Measurements from ENCODE around the gene IL17RC. TPM values are rescaled to one million over a fixed set of nuclear protein-coding genes. Genes with fewer than 3 reads are reported as not detected.
"Not testable (repeated sequence)": the region's sequence is repeated elsewhere in the genome, so short reads cannot be mapped to it uniquely, and the experiment has no call there.

The IL17RC gene
- total RNA-seq, 4 donors from 2014 or later = 60.4 to 68.4 (median 65.1) TPM

GRCh38 chr3:9875448-9875847 lies 41.5 kb upstream of the IL17RC start:
- no peaks in the 10 kb centered on the region for H3K27me3 ChIP-seq
- H3K27ac ChIP-seq = peak overlapping the region in 1 of 4 donors; percentile 29
- H3K4me1 ChIP-seq = peaks cover 0 to 5% (median 0%) of the 10 kb centered on the region in 4 donors
- no peaks in the 10 kb centered on the region for H3K9me3 ChIP-seq
- no peak overlapping the region for H3K4me3 ChIP-seq
- DNase-seq (ENCODE audit: low spot score in 2 of 2) = no peak
- H3K36me3 ChIP-seq = no peaks in the 10 kb centered on the region
- TF ChIP-seq POLR2A (IDR thresholded peaks at IDR 0.05) (no peak), CTCF (IDR thresholded peaks at IDR 0.05) (no peak), EP300 (IDR thresholded peaks at IDR 0.05) (no peak)

GRCh38 chr3:9876255-9876654 lies 40.6 kb upstream of the IL17RC start:
- DNase-seq (ENCODE audit: low spot score in 2 of 2); H3K4me3 ChIP-seq; H3K27ac ChIP-seq; H3K4me1 ChIP-seq; H3K9me3 ChIP-seq; H3K27me3 ChIP-seq; H3K36me3 ChIP-seq: not testable (repeated sequence)
- WGBS, 2 donors = 81 to 87% methylated on average over 4 of the region's 4 CpGs

- H3K4me1 ChIP-seq = peaks cover 0 to 5% (median 0%) of the 10 kb centered on the region in 4 donors
- H3K27ac ChIP-seq = no peak overlapping the region
- no peaks in the 10 kb centered on the region for H3K9me3 ChIP-seq
- 86 to 89% methylated on average over 7 to 12 of the region's 12 CpGs for WGBS, 2 donors
- DNase-seq (ENCODE audit: low spot score in 2 of 2) = no peak
- H3K4me3 ChIP-seq = no peak overlapping the region
- TF ChIP-seq EP300 (IDR thresholded peaks at IDR 0.05) (no peak), CTCF (IDR thresholded peaks at IDR 0.05) (no peak), POLR2A (IDR thresholded peaks at IDR 0.05) (no peak)
- no peaks in the 10 kb centered on the region for H3K36me3 ChIP-seq
- no peaks in the 10 kb centered on the region for H3K27me3 ChIP-seq
These were observed 39.9 kb upstream of the IL17RC start for GRCh38 chr3:9876991-9877390.

- peak overlapping the region in 1 of 4 donors; percentile 22 for H3K27ac ChIP-seq
- H3K27me3 ChIP-seq = no peaks in the 10 kb centered on the region
- no peak overlapping the region for H3K4me3 ChIP-seq
- peak in 1 of 2 donors; percentile 30 for DNase-seq (ENCODE audit: low spot score in 2 of 2)
- peaks cover 0 to 5% (median 0%) of the 10 kb centered on the region in 4 donors for H3K4me1 ChIP-seq
- 74 to 77% methylated on average over 5 of the region's 5 CpGs for WGBS, 2 donors
- H3K36me3 ChIP-seq = no peaks in the 10 kb centered on the region
- H3K9me3 ChIP-seq = no peaks in the 10 kb centered on the region
- TF ChIP-seq POLR2A (IDR thresholded peaks at IDR 0.05) (no peak), EP300 (IDR thresholded peaks at IDR 0.05) (peak in 1 of 2 donors; percentile 12)
These were observed 38.2 kb upstream of the IL17RC start for GRCh38 chr3:9878700-9879099.

- Histone ChIP-seq H3K27me3 (no peaks in the 10 kb centered on the region), H3K9me3 (no peaks in the 10 kb centered on the region), H3K4me3 (no peak within 1 kb of the TSS), H3K36me3 (no peaks in the 10 kb centered on the region), H3K4me1 (peaks cover 0 to 5% (median 0%) of the 10 kb centered on the region in 4 donors), H3K27ac (no peak within 1 kb of the TSS)
- DNase-seq (ENCODE audit: low spot score in 2 of 2) = no peak
- TF ChIP-seq CTCF (IDR thresholded peaks at IDR 0.05) = no peak
- no peak for TF ChIP-seq POLR2A (IDR thresholded peaks at IDR 0.05)
- TF ChIP-seq EP300 (IDR thresholded peaks at IDR 0.05) = no peak
- 81 to 87% methylated on average over 7 of the region's 7 CpGs for WGBS, 2 donors
These were observed 36.9 kb upstream of the IL17RC start, which contains the start of gene CIDEC for GRCh38 chr3:9879830-9880549. TSS of gene CIDEC (minus strand) at chr3:9880253. CDS start at chr3:9878486, 1,767 bp downstream.

GRCh38 chr3:9881441-9881840 lies 35.5 kb upstream of the IL17RC start:
- WGBS, 2 donors = 92 to 95% methylated on average over 1 of the region's 1 CpG
- Histone ChIP-seq H3K27me3 (no peaks in the 10 kb centered on the region), H3K4me1 (no peaks in the 10 kb centered on the region), H3K36me3 (no peaks in the 10 kb centered on the region), H3K4me3 (no peak overlapping the region), H3K27ac (no peak overlapping the region), H3K9me3 (no peaks in the 10 kb centered on the region)
- TF ChIP-seq EP300 (IDR thresholded peaks at IDR 0.05) (no peak), POLR2A (IDR thresholded peaks at IDR 0.05) (no peak), CTCF (IDR thresholded peaks at IDR 0.05) (no peak)
- DNase-seq (ENCODE audit: low spot score in 2 of 2) = no peak
